K562 (cell line): Measurements from ENCODE around the gene SH3BGRL3. TPM values are rescaled to one million over a fixed set of nuclear protein-coding genes. Genes with fewer than 3 reads are reported as not detected.

Source experiments
- ATF4 ChIP-seq: fragments of 450-650 bp; formaldehyde crosslinking; IDR thresholded peaks from 2 replicates; pipeline ENCODE4 v1.4.0; 2022; ENCODE audit warnings: mild to moderate bottlenecking, moderate library complexity
- CEBPB ChIP-seq: fragments of 450-650 bp; IDR thresholded peaks from 2 replicates; pipeline ENCODE4 v1.6.1; 2016; ENCODE audit warnings: missing genetic modification characterization, missing compliant biosample characterization
- DLX4 ChIP-seq: fragments of 250-450 bp; sonication (Bioruptor Pico); IDR thresholded peaks from 2 replicates; pipeline ENCODE4 v1.6.1; 2021; ENCODE audit warnings: mild to moderate bottlenecking
- FOXA3 ChIP-seq, 2 experiments: fragments of 450-650 bp in 1 of 2; sonication (generic) in 1 of 2; formaldehyde crosslinking; IDR thresholded peaks in 1 of 2; conservative IDR thresholded peaks in 1 of 2; 2 replicates each; pipeline versions ENCODE4 v1.4.0 to v1.8.0; 2020 to 2022; ENCODE audit warnings: mild to moderate bottlenecking in 2 of 2, missing genetic modification reagents in 1 of 2
- HDAC2 ChIP-seq: fragments of 450-650 bp; IDR thresholded peaks from 2 replicates; pipeline ENCODE4 v1.6.1; 2016; ENCODE audit warnings: mild to moderate bottlenecking
- HNRNPH1 ChIP-seq: fragments of 200-400 bp; formaldehyde crosslinking; optimal IDR thresholded peaks from 2 replicates; pipeline ENCODE3; 2017; ENCODE audit warnings: low read depth, mild to moderate bottlenecking, low read length, moderate library complexity
- HNRNPUL1 ChIP-seq: fragments of 200-400 bp; formaldehyde crosslinking; IDR thresholded peaks from 2 replicates; pipeline ENCODE4 v1.6.1; 2017; ENCODE audit warnings: low read length
- LARP7 ChIP-seq: fragments of 450-650 bp; IDR thresholded peaks from 2 replicates; pipeline ENCODE4 v1.6.1; 2016
- POLR2AphosphoS5 ChIP-seq: IDR thresholded peaks from 2 replicates; pipeline ENCODE4 v1.6.1; 2011; ENCODE audit warnings: mild to moderate bottlenecking, low read depth, low read length, moderate library complexity; ENCODE audit not compliant: control insufficient read depth, insufficient read depth
- REST ChIP-seq, 2 experiments: fragments of 450-650 bp; formaldehyde crosslinking in 1 of 2; IDR thresholded peaks; 2 replicates each; pipeline versions ENCODE4 v1.4.0 to v1.6.1; 2014 to 2020; ENCODE audit warnings: mild to moderate bottlenecking in 2 of 2, borderline replicate concordance in 1 of 2, low read depth in 1 of 2
- THRA ChIP-seq: fragments of 450-650 bp; IDR thresholded peaks from 2 replicates; pipeline ENCODE4 v1.6.1; 2017; ENCODE audit warnings: mild to moderate bottlenecking, moderate library complexity
- ZNF280B ChIP-seq: fragments of 250-450 bp; sonication (Bioruptor Pico); IDR thresholded peaks from 2 replicates; pipeline ENCODE4 v1.5.1; 2021; ENCODE audit warnings: mild to moderate bottlenecking
- ZNF3 ChIP-seq: fragments of 250-450 bp; sonication (Bioruptor Pico); IDR thresholded peaks from 2 replicates; pipeline ENCODE4 v1.5.0; 2021; ENCODE audit warnings: mild to moderate bottlenecking, moderate library complexity
- ZNF347 ChIP-seq: fragments of 450-650 bp; formaldehyde crosslinking; IDR thresholded peaks from 2 replicates; pipeline ENCODE4 v1.4.0; 2020; ENCODE audit warnings: low read depth, mild to moderate bottlenecking, moderate library complexity
- ZNF695 ChIP-seq: fragments of 450-650 bp; formaldehyde crosslinking; IDR thresholded peaks from 2 replicates; pipeline ENCODE4 v1.4.0; 2020; ENCODE audit warnings: mild to moderate bottlenecking, moderate library complexity
- polyA plus RNA-seq, 8 experiments: library from polyadenylated mRNA; depleted of rRNA in 4 of 8; stranded (reverse) in 5 of 8; unstranded in 3 of 8; fragments of >200 nt; fragmentation: Nextera tagmentation in 2 of 8; fragmentation: Illumina TruSeq in 1 of 8; extraction: Ambion mirVana in 2 of 8; extraction: Trizol in 1 of 8; gene quantifications; 2 replicates each; pipeline versions ENCODE4 v1.2.1 to v1.2.3, GENCODE V29; 2011 to 2014; ENCODE audit warnings: inconsistent platforms in 1 of 8, missing spikeins in 1 of 8
- total RNA-seq, 7 experiments: library from RNA; depleted of rRNA in 6 of 7; stranded (reverse); fragments of >200 nt in 6 of 7; fragmentation: Illumina TruSeq in 2 of 7; extraction: Trizol in 2 of 7; gene quantifications; 2 replicates each; pipeline versions ENCODE4 v1.2.1 to v1.2.3, GENCODE V29; 2011 to 2021; ENCODE audit warnings: low replicate concordance in 1 of 7

Gene SH3BGRL3
- total and polyA plus RNA-seq, 9 of the 15 experiments (the other 6 are each of a cell fraction or from before 2014, with no cell fraction given), result 30.3 to 140 (median 54.2) TPM

- TF ChIP-seq REST (IDR thresholded peaks at IDR 0.05; ENCODE audit: borderline replicate concordance) (no peak), REST (CRISPR knock-in tag; IDR thresholded peaks at IDR 0.05; ENCODE audit: low read depth) (no peak), ATF4 (CRISPR knock-in tag) (no peak), HDAC2 (peak; percentile 12; the same call in 1 of the 2 replicates), ZNF347 (CRISPR knock-in tag) (no peak), DLX4 (CRISPR knock-in tag) (no peak), FOXA3 (CRISPR knock-in tag; conservative IDR thresholded peaks at IDR 0.05 in 1 of 2, IDR thresholded peaks at IDR 0.05 in 1 of 2) (no peak), HNRNPUL1 (no peak), HNRNPH1 (no peak), ZNF695 (CRISPR knock-in tag) (no peak), THRA (no peak), LARP7 (peak; percentile 76; the same call in 1 of the 2 replicates), ZNF3 (CRISPR knock-in tag) (no peak), POLR2AphosphoS5 (no peak), ZNF280B (CRISPR knock-in tag) (no peak), CEBPB (tag) (no peak)
These were observed 45.1 kb upstream of the SH3BGRL3 start (continued) for GRCh38 chr1:26234644-26235370.
